NCI-H128 (cell line): ENCODE results near the gene TMTC2.

Experiments used
- DNase-seq: peaks from one replicate; lab custom pipeline; 2025; ENCODE audit not compliant: unreplicated experiment; lab: John Stamatoyannopoulos, UW

Gene TMTC2

DNA sequence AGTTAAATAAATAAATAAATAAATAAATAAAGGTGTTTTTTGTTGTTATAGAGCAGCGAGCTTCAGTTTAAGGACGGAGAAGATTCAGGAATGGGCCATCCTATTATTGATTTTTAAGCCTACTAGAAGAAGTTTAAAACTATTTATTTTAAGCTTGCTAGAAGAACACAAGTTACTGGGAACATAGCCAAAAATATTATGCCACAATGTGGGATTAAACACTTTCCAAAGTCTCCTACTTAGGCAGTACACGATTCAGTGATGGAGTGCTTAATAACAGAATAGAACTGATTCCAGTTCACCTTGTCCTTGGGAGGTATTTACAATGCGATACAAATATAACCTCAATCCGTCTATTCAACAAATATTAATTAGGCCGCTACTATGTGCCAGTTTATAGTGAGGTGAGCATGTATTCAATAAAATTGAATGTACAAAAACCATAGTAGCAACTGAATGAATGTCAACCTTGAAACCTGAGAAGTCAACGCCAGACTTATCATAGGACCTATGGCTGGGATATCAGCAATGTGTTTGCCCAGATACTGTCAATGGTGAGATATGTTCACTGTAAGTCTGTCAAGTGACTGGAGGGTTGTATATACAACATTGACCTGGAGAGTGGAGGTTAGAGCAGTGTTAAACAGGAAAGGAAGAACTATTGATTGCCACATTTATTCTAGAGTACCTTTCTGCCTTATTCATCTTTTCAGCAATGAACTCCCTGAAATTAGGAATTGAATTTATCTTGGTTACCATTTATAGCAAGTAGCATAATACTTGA is 486.4 kb downstream of the TMTC2 start:
- no peak for DNase-seq

DNA sequence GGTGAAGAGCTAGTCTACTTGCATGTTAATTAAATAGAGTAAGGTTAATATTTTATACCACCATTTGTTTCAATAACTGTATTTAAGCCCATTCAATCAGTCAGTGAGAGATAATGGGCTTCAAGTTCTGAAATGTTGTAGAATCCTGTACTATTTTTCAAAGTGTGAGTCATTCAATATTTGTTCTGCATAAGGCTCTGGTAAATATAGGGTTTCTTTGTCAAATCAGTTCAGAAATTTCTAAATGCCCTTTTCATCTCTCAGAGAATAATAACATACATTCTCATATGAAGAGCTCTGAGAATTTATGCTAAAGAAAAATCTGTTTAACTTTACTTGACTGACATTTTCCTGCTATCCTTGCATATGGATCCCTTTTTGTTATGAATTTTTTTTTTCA is 493.3 kb downstream of the TMTC2 start:
- DNase-seq, result no peak

DNA sequence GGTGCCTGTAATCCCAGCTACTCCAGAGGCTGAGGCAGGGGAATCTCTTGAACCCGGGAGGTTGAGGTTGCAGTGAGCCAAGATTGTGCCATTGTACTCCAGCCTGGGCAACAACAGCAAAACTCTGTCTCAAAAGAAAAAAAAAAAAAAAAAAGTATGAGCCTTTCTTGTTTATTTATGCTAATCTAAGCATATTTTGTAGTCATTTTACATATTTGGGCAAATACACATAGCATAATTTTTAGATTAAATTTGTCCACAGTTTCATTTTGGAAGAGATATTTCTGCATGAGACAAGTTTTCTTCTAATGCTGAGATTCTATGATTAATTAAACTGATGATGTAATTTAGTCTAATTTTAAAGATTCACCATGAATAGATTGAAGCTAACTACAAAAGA is 494.4 kb downstream of the TMTC2 start:
- DNase-seq, result no peak

DNA sequence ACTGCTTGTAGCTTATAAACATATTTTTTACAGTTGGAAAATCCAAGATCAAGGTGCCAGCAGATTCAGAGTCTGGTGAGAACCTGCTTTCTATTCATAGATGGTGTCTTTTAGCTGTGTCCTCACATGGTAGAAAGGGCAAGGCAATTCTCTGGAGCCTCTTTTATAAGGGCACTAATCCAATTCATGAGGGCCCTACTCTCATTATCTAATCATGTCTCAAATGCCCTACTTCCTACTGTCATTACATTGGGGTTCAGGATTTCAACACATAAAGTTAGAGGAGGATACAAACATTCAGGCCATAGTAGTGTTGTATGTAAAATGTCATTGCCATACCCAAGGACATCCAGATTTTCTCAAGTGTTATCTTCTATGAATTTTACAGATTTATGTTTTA is 496.4 kb downstream of the TMTC2 start:
- DNase-seq, result no peak
